Measurements from ENCODE around the gene SDR9C7.
"Not testable (repeated sequence)": the region's sequence is repeated elsewhere in the genome, so short reads cannot be mapped to it uniquely, and the experiment has no call there.

GRCh38 chr12:56962247-56962646 lies 28.0 kb upstream of the SDR9C7 start:
- TF ChIP-seq REST (IDR thresholded peaks at IDR 0.05; ENCODE audit: unreplicated experiment); STAT1 (IDR thresholded peaks at IDR 0.05; ENCODE audit: unreplicated experiment); CTCF (conservative IDR thresholded peaks at IDR 0.05; ENCODE audit: low read depth in 2 of 2); JUNB (IDR thresholded peaks at IDR 0.05; ENCODE audit: unreplicated experiment); POLR2AphosphoS5 (IDR thresholded peaks at IDR 0.05; ENCODE audit: low read depth): not testable (repeated sequence)
